ENCODE results near the gene FILIP1L. TPM values are rescaled to one million over a fixed set of nuclear protein-coding genes. Genes with fewer than 3 reads are reported as not detected.

The FILIP1L gene
- total and polyA plus RNA-seq, 2 of the 4 experiments (the other 2 are of a cell fraction): 11.5 to 19.9 TPM

- Histone ChIP-seq H3K4me3 (ENCODE audit: insufficient read depth, low read depth, low read length) (no peak overlapping the region), H4K91ac (ENCODE audit: insufficient read depth, low read depth, low read length) (no peak overlapping the region), H2AFZ (replicated peaks; ENCODE audit: low read length, poor library complexity) (no peak overlapping the region), H3K56ac (ENCODE audit: extremely low read depth, insufficient read depth, low read length) (no peak overlapping the region), H3K4ac (ENCODE audit: low read depth, low read length) (no peak overlapping the region), H3K23ac (ENCODE audit: low read depth, low read length) (no peak overlapping the region), H2BK15ac (ENCODE audit: low read depth, low read length) (no peak overlapping the region), H3K4me2 (ENCODE audit: low read depth, low read length) (no peak overlapping the region), H2BK5ac (ENCODE audit: low read depth, low read length, poor library complexity, severe bottlenecking) (no peak overlapping the region), H3K14ac (replicated peaks; ENCODE audit: low read depth, low read length) (no peak overlapping the region), H4K8ac (ENCODE audit: low read depth in 2 of 2, low read length in 2 of 2) (no peak overlapping the region), H4K20me1 (ENCODE audit: insufficient read depth, low read length) (no peaks in the 10 kb centered on the region), H3K9me1 (ENCODE audit: insufficient read depth, low read length) (peaks cover 3% of the 10 kb centered on the region; the same call in 1 of the 2 replicates), H3K9me3 (ENCODE audit: control insufficient read depth, insufficient read depth, low read length) (no peaks in the 10 kb centered on the region), H3K18ac (ENCODE audit: low read depth, low read length) (no peak overlapping the region), H2BK120ac (ENCODE audit: low read depth, low read length) (no peak overlapping the region), H2AK9ac (replicated peaks; ENCODE audit: low read depth, low read length, poor library complexity) (no peak overlapping the region), H4K5ac (ENCODE audit: low read depth, low read length) (no peak overlapping the region), H3K36me3 (ENCODE audit: control insufficient read depth, insufficient read depth, low read length) (no peaks in the 10 kb centered on the region), H2AK5ac (ENCODE audit: low read depth, low read length) (no peak overlapping the region), H3K27me3 (ENCODE audit: control insufficient read depth, insufficient read depth, low read length) (no peaks in the 10 kb centered on the region), H2BK20ac (ENCODE audit: low read depth, low read length) (no peak overlapping the region), H3K4me1 (ENCODE audit: control insufficient read depth, insufficient read depth, low read length) (peaks cover 6% of the 10 kb centered on the region), H3K27ac (ENCODE audit: insufficient read depth, low read length) (no peak overlapping the region), H3K79me1 (ENCODE audit: low read depth in 1 of 2, low read length in 2 of 2) (peaks cover 30 to 63% of the 10 kb centered on the region in 2 experiments), H3K9ac (ENCODE audit: low read depth, low read length) (no peak overlapping the region)
- dilution Hi-C loops (cut with HindIII; ENCODE audit: low sequenced_read_pairs, unreplicated experiment): no loop called here
- BruUV-seq (replicated peaks): no TSS peak
- intact Hi-C loops (cut with micrococcal nuclease): loop anchor here (10.0 kb wide), 1 partner anchor 546 kb away; no protein-coding TSS in a partner anchor
- TF ChIP-seq RCOR1 (IDR thresholded peaks at IDR 0.05; ENCODE audit: insufficient replicate concordance, low read length): no peak
- CTCF ChIA-PET: no interaction called here
- in situ Hi-C loops (cut with MboI; ENCODE audit: low sequenced_read_pairs): loop anchor here (5.0 to 25.0 kb wide), 3 partner anchors 414 to 899 kb away; no protein-coding TSS in a partner anchor
- POLR2A ChIA-PET (ENCODE audit: unreplicated experiment): interaction anchor here (1.2 kb wide), 1 partner anchor 422 kb away, joined by 3 read pairs; the partner anchor contains the start of gene TBC1D23
- no peak for DNase-seq
- ATAC-seq (ENCODE audit: low read depth): no peak
Observed at GRCh38 chr3:99838755-99839154, 275.5 kb downstream of the FILIP1L start.

All from IMR-90 (cell line).